Activated naive CD4-positive, alpha-beta T cell (primary cell): ENCODE data around the gene MBNL1.
"Not testable (repeated sequence)": the region's sequence is repeated elsewhere in the genome, so short reads cannot be mapped to it uniquely, and the experiment has no call there.

ENCODE experiments used
- DNase-seq, 4 experiments: peaks; one replicate each; lab custom pipeline; 2025; lab: John Stamatoyannopoulos, UW

MBNL1 gene

GRCh38 chr3:152350139-152350538 lies 81.4 kb downstream of the MBNL1 start:
- DNase-seq, result no peak

- DNase-seq, result no peak
These were observed 82.0 kb downstream of the MBNL1 start for GRCh38 chr3:152350776-152351175.

- no peak for DNase-seq
These were observed 83.8 kb downstream of the MBNL1 start for GRCh38 chr3:152352554-152352953.

- no peak for DNase-seq
These were observed 84.8 kb downstream of the MBNL1 start for GRCh38 chr3:152353578-152353977.

- DNase-seq, result no peak
These were observed 87.3 kb downstream of the MBNL1 start for GRCh38 chr3:152355744-152356665.

GRCh38 chr3:152356870-152357276 lies 88.1 kb downstream of the MBNL1 start:
- DNase-seq, result no peak

- DNase-seq, result no peak
These were observed 88.9 kb downstream of the MBNL1 start for GRCh38 chr3:152357587-152357986.

GRCh38 chr3:152359385-152360248 lies 90.9 kb downstream of the MBNL1 start:
- no peak for DNase-seq

GRCh38 chr3:152360302-152360701 lies 91.6 kb downstream of the MBNL1 start:
- DNase-seq, result no peak

GRCh38 chr3:152360966-152361365 lies 92.2 kb downstream of the MBNL1 start:
- DNase-seq, result no peak

- no peak for DNase-seq
These were observed 93.4 kb downstream of the MBNL1 start for GRCh38 chr3:152362086-152362485.

GRCh38 chr3:152364237-152364636 lies 95.5 kb downstream of the MBNL1 start:
- no peak for DNase-seq

- DNase-seq, result no peak
These were observed 96.4 kb downstream of the MBNL1 start for GRCh38 chr3:152365126-152365525.

- DNase-seq, result no peak
These were observed 97.3 kb downstream of the MBNL1 start for GRCh38 chr3:152365766-152366593.

- not testable (repeated sequence) for DNase-seq
These were observed 98.5 kb downstream of the MBNL1 start for GRCh38 chr3:152367192-152367591.

- not testable (repeated sequence) for DNase-seq
These were observed 103.9 kb downstream of the MBNL1 start for GRCh38 chr3:152372633-152373032.

GRCh38 chr3:152373379-152373778 lies 104.7 kb downstream of the MBNL1 start:
- no peak for DNase-seq

- no peak for DNase-seq
These were observed 105.7 kb downstream of the MBNL1 start for GRCh38 chr3:152374262-152374990.

GRCh38 chr3:152375546-152375945 lies 106.8 kb downstream of the MBNL1 start:
- no peak for DNase-seq

GRCh38 chr3:152376351-152377183 lies 107.8 kb downstream of the MBNL1 start:
- no peak for DNase-seq
